Suppressor macrophage treated with lipopolysaccharide for 4 hours (primary cell): ENCODE results near the gene WWOX.

ENCODE experiments used
- DNase-seq: peaks from one replicate; pipeline ENCODE4 v3.0.0-alpha.2; 2020

WWOX gene

GRCh38 chr16:78445818-78446217 lies 346.4 kb downstream of the WWOX start:
- DNase-seq = no peak

DNA sequence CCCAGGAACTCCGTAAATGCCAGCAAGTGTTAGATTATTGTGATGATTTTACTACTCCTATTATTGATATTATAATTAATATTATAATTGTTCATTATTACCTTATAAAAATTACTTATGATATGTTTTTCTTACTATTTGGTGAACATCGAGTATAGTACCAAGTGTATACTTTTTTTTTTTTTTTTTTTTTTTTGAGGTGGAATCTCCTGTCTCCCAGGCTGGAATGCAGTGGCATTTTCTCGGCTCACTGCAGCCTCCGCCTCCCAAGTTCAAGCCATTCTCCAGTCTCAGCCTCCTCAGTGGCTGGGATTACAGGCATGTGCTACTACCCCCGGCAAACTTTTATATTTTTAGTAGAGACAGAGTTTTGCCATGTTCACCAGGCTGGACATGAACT lies 347.0 kb downstream of the WWOX start:
- DNase-seq = no peak

GRCh38 chr16:78446992-78447563 lies 347.6 kb downstream of the WWOX start:
- DNase-seq = no peak

GRCh38 chr16:78448658-78449271 lies 349.3 kb downstream of the WWOX start:
- DNase-seq = no peak

DNA sequence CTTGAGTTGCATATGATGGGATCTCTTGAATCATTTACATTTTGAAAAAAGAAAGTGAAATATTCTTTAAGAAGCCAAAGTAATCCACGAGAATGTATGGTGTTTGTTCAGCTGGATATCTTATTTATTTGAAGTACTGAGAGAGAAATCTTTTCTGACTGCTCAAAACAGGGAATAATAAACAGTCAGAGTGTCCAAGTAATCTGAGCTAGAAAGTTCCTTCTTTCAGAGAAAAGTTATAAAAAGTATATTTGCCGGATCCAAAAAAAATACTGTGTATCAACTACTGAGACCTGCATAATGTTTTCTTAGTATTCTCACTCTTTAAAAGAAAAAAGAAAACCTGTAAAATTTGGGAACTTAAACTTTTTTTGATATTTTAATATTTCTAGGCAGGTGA lies 350.8 kb downstream of the WWOX start:
- DNase-seq = no peak

- DNase-seq = no peak
Measured at GRCh38 chr16:78452025-78452555, 352.6 kb downstream of the WWOX start.

GRCh38 chr16:78455861-78456260 lies 356.4 kb downstream of the WWOX start:
- DNase-seq = no peak

DNA sequence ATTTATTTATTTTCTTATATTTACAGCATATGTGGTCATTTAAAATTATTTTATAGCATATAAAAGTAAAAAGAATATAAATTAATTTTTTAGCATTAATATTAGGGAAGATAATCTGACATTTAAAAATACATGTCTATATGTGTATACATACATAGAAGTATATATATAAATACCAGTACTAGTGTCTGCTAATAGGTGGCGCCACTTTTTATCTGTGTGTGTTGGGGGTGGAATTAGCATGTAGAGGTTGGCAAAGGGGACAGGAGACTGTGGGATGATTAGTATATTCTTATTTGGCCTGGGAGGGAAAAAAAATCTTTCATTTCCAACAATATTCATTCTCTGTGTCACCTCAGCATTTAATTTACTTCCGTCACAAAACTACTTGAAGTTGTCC lies 359.1 kb downstream of the WWOX start:
- no peak for DNase-seq

DNA sequence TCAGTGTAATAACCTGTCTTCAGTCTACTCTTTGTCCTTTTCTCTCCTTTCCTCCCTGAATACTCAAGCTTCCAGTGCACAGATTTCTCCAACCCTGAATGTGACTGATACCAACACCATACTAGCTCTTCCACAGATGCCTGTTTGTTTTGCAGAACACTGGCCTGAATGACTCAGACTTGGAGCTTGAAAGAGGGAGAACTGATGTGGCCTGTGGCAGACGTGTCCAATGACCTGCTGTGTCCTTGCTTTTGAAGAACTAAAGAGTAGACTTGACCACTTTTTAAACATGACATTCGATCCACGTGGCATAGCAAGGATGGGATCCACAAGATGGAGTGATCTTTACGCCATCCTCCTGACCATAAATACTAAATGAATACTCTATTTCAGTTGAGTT lies 361.0 kb downstream of the WWOX start:
- no peak for DNase-seq

- no peak for DNase-seq
Measured at GRCh38 chr16:78461087-78461486, 361.6 kb downstream of the WWOX start.

DNA sequence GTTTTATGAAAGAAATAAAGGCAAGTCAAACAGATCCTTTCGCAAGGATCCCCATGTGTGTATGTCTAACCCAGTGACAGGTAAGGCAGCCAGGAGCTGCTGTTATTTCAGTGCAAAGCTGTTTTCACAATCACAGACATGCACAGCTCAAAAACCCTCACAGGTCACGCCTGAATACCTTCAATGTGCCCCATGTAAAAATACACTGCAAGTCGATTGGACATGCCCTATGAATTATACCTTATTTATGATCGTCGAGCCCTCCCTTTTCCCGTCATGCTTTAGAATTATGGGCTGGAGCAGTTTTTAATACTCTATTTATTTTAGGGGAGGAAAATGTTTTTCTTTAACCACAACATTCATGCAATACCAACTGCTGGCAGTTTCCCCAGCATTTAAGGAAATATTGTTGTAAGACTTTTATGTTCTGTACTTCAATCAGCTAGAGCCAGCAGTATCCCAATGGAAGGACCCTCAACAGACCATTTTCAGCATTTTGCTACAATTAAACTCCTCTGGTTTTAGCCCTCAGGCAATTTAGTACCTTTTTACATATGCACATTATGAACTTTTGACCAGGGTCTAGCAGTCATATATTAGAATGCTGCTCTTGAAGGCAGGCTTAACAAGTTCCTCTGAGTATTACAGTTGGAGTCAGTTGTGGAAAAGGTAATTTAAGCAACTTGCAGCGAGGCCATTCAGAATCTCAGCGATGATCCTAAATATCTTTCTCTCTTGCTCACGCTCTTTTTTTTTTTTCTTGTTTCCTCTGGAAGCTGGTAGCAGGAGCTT lies 362.2 kb downstream of the WWOX start:
- DNase-seq = no peak

DNA sequence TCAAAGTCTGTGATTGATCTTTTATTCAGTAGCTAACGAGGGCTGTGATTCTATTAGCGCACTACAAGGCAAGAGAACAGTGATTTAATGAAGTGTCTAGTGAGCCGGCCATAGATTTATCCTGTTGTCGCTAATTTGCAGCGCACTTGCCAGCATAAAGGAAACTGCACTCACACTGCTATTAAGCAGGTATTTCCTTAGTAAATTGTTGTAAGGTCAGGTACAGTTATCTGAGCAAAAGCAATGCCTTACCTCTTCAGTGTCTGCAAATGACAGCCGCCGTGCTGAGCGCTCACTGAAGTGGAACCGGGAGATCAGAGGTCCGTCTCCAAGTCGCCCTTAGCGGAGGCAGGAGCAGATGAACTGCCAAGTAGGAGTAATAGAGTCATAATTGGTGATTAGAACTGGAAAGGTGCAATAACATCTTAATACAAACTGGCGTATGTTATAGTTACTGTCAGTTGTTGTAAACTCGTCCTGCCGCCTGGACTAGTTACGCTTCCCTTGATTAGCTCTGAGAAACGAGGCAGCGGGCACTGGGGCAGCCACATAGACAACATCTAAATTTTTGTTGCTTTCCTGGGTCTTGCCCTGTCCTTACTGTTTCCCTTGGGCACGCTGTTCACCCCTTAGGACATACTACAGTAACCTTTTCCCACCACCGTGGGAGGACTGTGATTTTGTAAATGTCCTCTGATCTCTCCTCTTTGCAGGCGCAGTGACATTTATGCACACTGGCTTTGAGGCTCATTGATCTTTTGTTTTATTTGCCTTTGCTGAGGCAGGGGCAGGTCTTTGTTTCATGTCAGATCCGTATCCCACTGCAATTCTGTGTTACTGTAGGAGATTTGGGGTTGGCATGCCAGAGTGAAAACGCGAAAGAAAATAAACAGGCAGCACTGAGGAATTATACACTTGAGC lies 363.1 kb downstream of the WWOX start:
- DNase-seq = no peak

DNA sequence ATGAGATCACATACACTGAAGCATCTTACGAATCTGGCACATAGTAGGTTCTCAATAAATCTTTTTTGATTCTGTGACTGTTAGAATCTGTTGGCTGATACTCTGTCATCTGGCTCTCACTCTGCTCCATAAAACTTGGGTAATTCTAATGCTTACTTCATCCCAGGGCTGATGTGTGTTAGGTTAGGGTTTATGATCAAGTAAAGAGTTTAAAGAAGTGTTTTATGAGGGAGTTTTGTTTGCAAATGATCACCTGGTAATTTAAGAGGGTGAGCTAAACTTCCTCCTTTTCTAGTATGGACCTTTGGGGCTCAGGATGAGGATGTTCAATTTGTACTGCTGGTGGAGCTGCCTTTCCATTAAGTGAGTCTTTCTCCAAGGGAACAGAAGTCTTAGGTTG lies 364.1 kb downstream of the WWOX start:
- DNase-seq = no peak

GRCh38 chr16:78464833-78465232 lies 365.4 kb downstream of the WWOX start:
- DNase-seq = no peak

DNA sequence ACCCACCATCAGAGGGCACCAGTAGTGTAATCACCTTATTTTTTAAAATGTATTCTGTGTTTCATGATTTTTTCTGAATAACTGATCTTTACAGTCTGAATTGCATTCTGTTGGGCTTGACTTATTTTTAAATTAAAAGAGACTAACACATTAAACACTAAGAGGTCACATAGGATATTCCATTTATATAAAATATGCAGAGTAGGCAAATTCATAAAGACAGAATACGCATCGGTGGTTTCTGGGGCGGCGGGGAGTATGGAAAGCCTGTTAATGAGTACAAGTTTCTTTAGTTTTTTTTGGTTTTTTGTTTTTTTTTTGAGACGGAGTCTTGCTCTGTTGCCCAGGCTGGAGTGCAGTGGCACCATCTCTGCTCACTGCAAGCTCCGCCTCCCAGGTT lies 366.3 kb downstream of the WWOX start:
- DNase-seq = no peak

GRCh38 chr16:78469787-78470186 lies 370.3 kb downstream of the WWOX start:
- DNase-seq = no peak

GRCh38 chr16:78473031-78473699 lies 373.7 kb downstream of the WWOX start:
- DNase-seq = no peak

GRCh38 chr16:78474762-78475161 lies 375.3 kb downstream of the WWOX start:
- DNase-seq = no peak

DNA sequence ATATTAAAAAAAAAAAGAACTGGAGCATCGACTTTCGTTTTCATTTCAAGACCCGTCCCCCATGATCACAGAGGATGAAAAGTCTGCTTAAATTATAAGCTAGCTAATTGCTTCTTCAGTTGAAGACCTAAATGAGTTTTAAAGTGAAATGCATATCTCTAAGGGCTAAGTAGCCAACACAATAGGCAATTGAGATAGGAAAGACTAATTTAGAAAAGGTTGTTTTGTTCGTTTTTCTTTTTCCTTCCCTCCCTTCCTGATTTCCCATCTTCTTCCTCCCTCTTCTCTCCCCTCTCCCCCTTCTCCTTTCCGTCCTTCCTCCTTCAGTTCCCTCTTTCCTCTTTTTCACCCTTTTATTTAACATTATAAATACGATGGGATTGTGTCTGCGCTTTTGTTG lies 377.2 kb downstream of the WWOX start:
- no peak for DNase-seq

DNA sequence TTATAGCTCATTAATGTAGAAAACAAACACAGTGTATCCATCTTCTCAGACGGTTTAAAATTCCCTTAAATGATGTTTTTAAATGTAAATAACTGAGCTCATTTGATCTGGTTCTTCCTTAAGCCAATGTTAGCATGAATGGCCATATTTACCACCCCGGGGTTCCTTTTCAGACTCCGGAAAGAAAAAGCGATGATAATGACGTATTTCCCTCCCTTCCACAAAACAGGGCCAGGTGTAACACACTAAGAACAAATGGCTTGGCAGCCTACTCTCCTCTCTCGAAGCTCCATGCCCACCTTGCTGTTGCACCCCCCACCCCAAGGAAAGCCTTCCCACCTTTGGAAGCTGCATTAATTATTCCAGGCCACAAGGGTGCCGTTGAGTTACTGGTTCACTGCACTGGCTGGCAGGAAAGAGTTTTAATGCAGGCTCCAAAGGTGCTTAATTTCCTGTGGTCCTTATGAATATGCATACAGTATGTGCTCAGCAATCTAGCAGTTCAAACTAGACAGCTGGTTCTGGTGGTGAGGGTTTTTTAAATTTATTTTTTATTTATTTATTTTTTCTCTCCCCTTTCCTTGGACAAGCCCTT lies 378.9 kb downstream of the WWOX start:
- peak; percentile 12 for DNase-seq

DNA sequence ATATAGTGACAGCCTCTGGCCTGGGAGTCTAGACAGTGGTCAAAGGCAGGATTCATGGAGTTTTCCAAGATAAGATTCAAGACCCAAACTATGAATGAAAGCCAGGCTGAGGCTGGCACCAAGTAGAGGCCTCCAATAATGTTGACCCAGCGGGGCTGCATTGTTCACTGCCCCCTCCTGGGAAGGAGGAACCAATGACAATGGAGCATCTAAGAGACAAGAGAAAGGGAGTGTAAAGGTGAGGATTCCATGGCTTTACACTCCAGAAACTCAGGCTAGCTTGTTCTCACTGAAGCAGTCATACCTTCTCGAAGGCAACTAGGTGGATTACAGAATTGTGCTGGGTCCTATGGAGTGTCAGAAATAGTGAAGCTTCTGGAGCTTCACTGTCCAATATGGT lies 380.3 kb downstream of the WWOX start:
- DNase-seq = no peak

DNA sequence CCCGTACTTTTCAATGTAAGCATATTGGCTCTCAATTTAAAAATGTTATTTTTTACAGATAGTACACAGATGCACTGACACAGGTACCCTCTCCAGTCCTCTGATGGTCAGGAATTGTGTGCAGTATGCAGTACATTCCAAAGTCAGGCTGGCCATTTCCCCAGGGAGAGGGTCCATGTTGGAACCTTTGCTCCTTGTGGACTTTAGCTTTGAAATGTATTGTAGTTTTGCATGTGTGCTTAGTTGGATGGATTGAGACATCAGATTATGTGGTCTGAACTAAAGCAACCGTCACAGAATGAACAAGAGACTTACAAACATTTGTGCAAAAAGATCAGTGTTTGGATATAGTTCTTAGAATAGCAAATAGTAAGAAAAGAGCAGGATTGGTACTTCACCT lies 381.1 kb downstream of the WWOX start:
- no peak for DNase-seq
